Immature natural killer cell (primary cell): ENCODE results near the gene MARS2. TPM values are rescaled to one million over a fixed set of nuclear protein-coding genes. Genes with fewer than 3 reads are reported as not detected.

ENCODE experiments used
- DNase-seq, 3 donors: peaks; one replicate each; pipeline ENCODE4 v3.0.0; 2022; ENCODE audit warnings: mixed read lengths in 1 of 3
- H3K27ac Mint-ChIP-seq, 6 donors: one replicate each; pipeline ENCODE4 v1.8.0; 2020; ENCODE audit warnings: mixed read lengths in 6 of 6, mild to moderate bottlenecking in 5 of 6, inconsistent platforms in 4 of 6, moderate library complexity in 3 of 6
- H3K27me3 Mint-ChIP-seq, 3 donors: one replicate each; pipeline ENCODE4 v1.8.0; 2020 to 2021; ENCODE audit warnings: low read depth in 3 of 3, mild to moderate bottlenecking in 3 of 3, mixed read lengths in 3 of 3, moderate library complexity in 3 of 3, inconsistent platforms in 1 of 3
- H3K36me3 Mint-ChIP-seq, 3 donors: one replicate each; pipeline ENCODE4 v1.8.0; 2020; ENCODE audit warnings: mixed read lengths in 3 of 3, inconsistent platforms in 2 of 3, mild to moderate bottlenecking in 2 of 3
- H3K4me1 Mint-ChIP-seq, 2 donors: one replicate each; pipeline ENCODE4 v1.8.0; 2020; ENCODE audit warnings: inconsistent platforms in 2 of 2, mild to moderate bottlenecking in 2 of 2, mixed read lengths in 2 of 2, moderate library complexity in 1 of 2
- H3K4me3 Mint-ChIP-seq, 5 donors: one replicate each; pipeline ENCODE4 v1.8.0; 2020; ENCODE audit warnings: mild to moderate bottlenecking in 5 of 5, mixed read lengths in 5 of 5, inconsistent platforms in 3 of 5, moderate library complexity in 3 of 5
- H3K9me3 Mint-ChIP-seq, 6 donors: one replicate each; pipeline ENCODE4 v1.8.0; 2020; ENCODE audit warnings: mild to moderate bottlenecking in 6 of 6, mixed read lengths in 6 of 6, inconsistent platforms in 4 of 6, moderate library complexity in 3 of 6
- polyA plus RNA-seq, 3 donors: library from polyadenylated mRNA; unstranded; fragments of 300-500 nt; fragmentation: Illumina TruSeq; gene quantifications; one replicate each; pipeline ENCODE4 v1.2.3, GENCODE V29; 2021

MARS2 gene
- polyA plus RNA-seq: 1 to 10 TPM; 4.6 to 9.6 (median 9.0) TPM

- Mint-ChIP-seq H3K4me1 (peaks cover 39 to 58% of the 10 kb centered on the region in 2 donors), H3K27me3 (peaks cover 3 to 17% (median 14%) of the 10 kb centered on the region in 3 donors), H3K9me3 (no peaks in the 10 kb centered on the region), H3K27ac (peak within 1 kb of the TSS; percentile 89 to 99 (median 92)), H3K4me3 (peak within 1 kb of the TSS; percentile 83 to 91 (median 87)), H3K36me3 (peaks cover 0 to 2% (median 0%) of the 10 kb centered on the region in 3 donors)
- DNase-seq: peak; percentile 90 to 94 (median 94)
Observed at GRCh38 chr2:197705121-197705911, at the start of gene MARS2. Gene MARS2, plus strand, starts transcription at chr2:197705369. Its CDS starts 37 bp downstream, at chr2:197705406.

GRCh38 chr2:197657562-197657961 lies 47.6 kb upstream of the MARS2 start:
- Mint-ChIP-seq H3K4me3 (no peak overlapping the region), H3K27ac (no peak overlapping the region), H3K36me3 (no peaks in the 10 kb centered on the region), H3K9me3 (no peaks in the 10 kb centered on the region), H3K4me1 (no peaks in the 10 kb centered on the region), H3K27me3 (peaks cover 0 to 2% (median 2%) of the 10 kb centered on the region in 3 donors)
- DNase-seq: no peak

GRCh38 chr2:197661626-197662025 lies 43.5 kb upstream of the MARS2 start:
- Mint-ChIP-seq H3K4me1 (no peaks in the 10 kb centered on the region), H3K4me3 (no peak overlapping the region), H3K27ac (no peak overlapping the region), H3K27me3 (peaks cover 2 to 5% (median 4%) of the 10 kb centered on the region in 3 donors), H3K36me3 (peaks cover 0 to 4% (median 0%) of the 10 kb centered on the region in 3 donors), H3K9me3 (peaks cover 2 to 6% (median 5%) of the 10 kb centered on the region in 6 donors)
- no peak for DNase-seq

- H3K4me1 Mint-ChIP-seq: no peaks in the 10 kb centered on the region
- H3K27ac Mint-ChIP-seq: no peak overlapping the region
- DNase-seq: no peak
- H3K36me3 Mint-ChIP-seq: peaks cover 0 to 9% (median 0%) of the 10 kb centered on the region in 3 donors
- H3K4me3 Mint-ChIP-seq: no peak overlapping the region
- H3K9me3 Mint-ChIP-seq: peaks cover 5 to 16% (median 11%) of the 10 kb centered on the region in 6 donors
- H3K27me3 Mint-ChIP-seq: peaks cover 4 to 8% (median 5%) of the 10 kb centered on the region in 3 donors
Observed at GRCh38 chr2:197666277-197666676, 38.9 kb upstream of the MARS2 start.

GRCh38 chr2:197668296-197668695 lies 36.9 kb upstream of the MARS2 start:
- Mint-ChIP-seq H3K4me3 (no peak overlapping the region), H3K27ac (no peak overlapping the region), H3K27me3 (peaks cover 7 to 10% (median 9%) of the 10 kb centered on the region in 3 donors), H3K36me3 (peaks cover 0 to 9% (median 0%) of the 10 kb centered on the region in 3 donors), H3K4me1 (no peaks in the 10 kb centered on the region), H3K9me3 (peaks cover 5 to 16% (median 11%) of the 10 kb centered on the region in 6 donors)
- no peak for DNase-seq

- no peak overlapping the region for H3K4me3 Mint-ChIP-seq
- DNase-seq: no peak
- H3K36me3 Mint-ChIP-seq: peaks cover 0 to 9% (median 0%) of the 10 kb centered on the region in 3 donors
- peaks cover 7 to 8% (median 7%) of the 10 kb centered on the region in 3 donors for H3K27me3 Mint-ChIP-seq
- peaks cover 5 to 16% (median 11%) of the 10 kb centered on the region in 6 donors for H3K9me3 Mint-ChIP-seq
- H3K27ac Mint-ChIP-seq: no peak overlapping the region
- H3K4me1 Mint-ChIP-seq: no peaks in the 10 kb centered on the region
Observed at GRCh38 chr2:197669077-197669476, 36.1 kb upstream of the MARS2 start.

- H3K27ac Mint-ChIP-seq: peak overlapping the region in 1 of 6 donors; percentile 17
- no peaks in the 10 kb centered on the region for H3K4me1 Mint-ChIP-seq
- H3K9me3 Mint-ChIP-seq: peaks cover under 1 to 3% (median 1%) of the 10 kb centered on the region in 6 donors
- peaks cover 0 to 1% (median 0%) of the 10 kb centered on the region in 3 donors for H3K36me3 Mint-ChIP-seq
- H3K27me3 Mint-ChIP-seq: peaks cover 5 to 9% (median 7%) of the 10 kb centered on the region in 3 donors
- H3K4me3 Mint-ChIP-seq: no peak overlapping the region
- DNase-seq: no peak
Observed at GRCh38 chr2:197672371-197672893, 32.7 kb upstream of the MARS2 start.

GRCh38 chr2:197673106-197673505 lies 32.1 kb upstream of the MARS2 start:
- DNase-seq: no peak
- peaks cover 0 to 3% (median 0%) of the 10 kb centered on the region in 6 donors for H3K9me3 Mint-ChIP-seq
- no peak overlapping the region for H3K27ac Mint-ChIP-seq
- no peaks in the 10 kb centered on the region for H3K36me3 Mint-ChIP-seq
- peaks cover 4 to 9% (median 9%) of the 10 kb centered on the region in 3 donors for H3K27me3 Mint-ChIP-seq
- H3K4me1 Mint-ChIP-seq: no peaks in the 10 kb centered on the region
- H3K4me3 Mint-ChIP-seq: no peak overlapping the region

- Mint-ChIP-seq H3K9me3 (peaks cover 0 to 3% (median 0%) of the 10 kb centered on the region in 6 donors), H3K4me3 (no peak overlapping the region), H3K27ac (no peak overlapping the region), H3K4me1 (no peaks in the 10 kb centered on the region), H3K27me3 (peaks cover 4 to 9% (median 9%) of the 10 kb centered on the region in 3 donors), H3K36me3 (no peaks in the 10 kb centered on the region)
- DNase-seq: no peak
Observed at GRCh38 chr2:197673606-197674005, 31.6 kb upstream of the MARS2 start.

- H3K9me3 Mint-ChIP-seq: peaks cover 0 to 3% (median 0%) of the 10 kb centered on the region in 6 donors
- H3K27me3 Mint-ChIP-seq: peaks cover 3 to 9% (median 9%) of the 10 kb centered on the region in 3 donors
- H3K36me3 Mint-ChIP-seq: no peaks in the 10 kb centered on the region
- H3K27ac Mint-ChIP-seq: no peak overlapping the region
- no peaks in the 10 kb centered on the region for H3K4me1 Mint-ChIP-seq
- DNase-seq: no peak
- H3K4me3 Mint-ChIP-seq: no peak overlapping the region
Observed at GRCh38 chr2:197674060-197674459, 31.1 kb upstream of the MARS2 start.

GRCh38 chr2:197674591-197674990 lies 30.6 kb upstream of the MARS2 start:
- Mint-ChIP-seq H3K36me3 (no peaks in the 10 kb centered on the region), H3K4me3 (no peak overlapping the region), H3K27me3 (peaks cover 2 to 9% (median 9%) of the 10 kb centered on the region in 3 donors), H3K27ac (no peak overlapping the region), H3K4me1 (no peaks in the 10 kb centered on the region), H3K9me3 (peaks cover 0 to 3% (median 0%) of the 10 kb centered on the region in 6 donors)
- no peak for DNase-seq

GRCh38 chr2:197675246-197675645 lies 29.9 kb upstream of the MARS2 start, which contains the start of gene RFTN2:
Gene RFTN2, minus strand, starts transcription at chr2:197675587. Its CDS starts 129 bp downstream, at chr2:197675458.
- Mint-ChIP-seq H3K27ac (peak within 1 kb of the TSS in 2 of 6 donors; percentile 16 to 38), H3K9me3 (no peaks in the 10 kb centered on the region), H3K27me3 (peaks cover 2 to 9% (median 9%) of the 10 kb centered on the region in 3 donors), H3K36me3 (no peaks in the 10 kb centered on the region), H3K4me1 (no peaks in the 10 kb centered on the region), H3K4me3 (no peak within 1 kb of the TSS)
- no peak for DNase-seq

- H3K27ac Mint-ChIP-seq: peak overlapping the region in 2 of 6 donors; percentile 16 to 38
- DNase-seq: no peak
- H3K9me3 Mint-ChIP-seq: no peaks in the 10 kb centered on the region
- H3K36me3 Mint-ChIP-seq: no peaks in the 10 kb centered on the region
- H3K4me1 Mint-ChIP-seq: no peaks in the 10 kb centered on the region
- peaks cover 2 to 9% (median 9%) of the 10 kb centered on the region in 3 donors for H3K27me3 Mint-ChIP-seq
- H3K4me3 Mint-ChIP-seq: no peak overlapping the region
Observed at GRCh38 chr2:197675711-197676188, 29.4 kb upstream of the MARS2 start.

- no peak for DNase-seq
- H3K36me3 Mint-ChIP-seq: no peaks in the 10 kb centered on the region
- no peak overlapping the region for H3K4me3 Mint-ChIP-seq
- no peaks in the 10 kb centered on the region for H3K4me1 Mint-ChIP-seq
- peaks cover 2 to 11% (median 9%) of the 10 kb centered on the region in 3 donors for H3K27me3 Mint-ChIP-seq
- H3K27ac Mint-ChIP-seq: no peak overlapping the region
- H3K9me3 Mint-ChIP-seq: no peaks in the 10 kb centered on the region
Observed at GRCh38 chr2:197677056-197677455, 28.1 kb upstream of the MARS2 start.
